GM18951 (cell line): Measurements from ENCODE around the gene ROR2.
"Not testable (repeated sequence)": the region's sequence is repeated elsewhere in the genome, so short reads cannot be mapped to it uniquely, and the experiment has no call there.

Source experiments
- POLR2A ChIP-seq: IDR thresholded peaks from 4 replicates; pipeline ENCODE4 v1.6.1; 2011; ENCODE audit warnings: mild to moderate bottlenecking; ENCODE audit not compliant: insufficient read length, insufficient read depth; ENCODE audit errors: extremely low read depth
- in situ Hi-C: fragments of 300-500 bp; cut with MboI; formaldehyde crosslinking; loops from one replicate; pipeline ENCODE4 v1.12.0; 2022; ENCODE audit warnings: low sequenced_read_pairs, mixed read lengths, inconsistent platforms; ENCODE audit not compliant: unreplicated experiment

Gene ROR2

GRCh38 chr9:91810286-91810905 is 139.6 kb downstream of the ROR2 start:
- in situ Hi-C loops, result no loop called here
- TF ChIP-seq POLR2A, result no peak

- no peak for TF ChIP-seq POLR2A
- in situ Hi-C loops, result no loop called here
Measured at GRCh38 chr9:91809581-91810285, 140.3 kb downstream of the ROR2 start.

DNA sequence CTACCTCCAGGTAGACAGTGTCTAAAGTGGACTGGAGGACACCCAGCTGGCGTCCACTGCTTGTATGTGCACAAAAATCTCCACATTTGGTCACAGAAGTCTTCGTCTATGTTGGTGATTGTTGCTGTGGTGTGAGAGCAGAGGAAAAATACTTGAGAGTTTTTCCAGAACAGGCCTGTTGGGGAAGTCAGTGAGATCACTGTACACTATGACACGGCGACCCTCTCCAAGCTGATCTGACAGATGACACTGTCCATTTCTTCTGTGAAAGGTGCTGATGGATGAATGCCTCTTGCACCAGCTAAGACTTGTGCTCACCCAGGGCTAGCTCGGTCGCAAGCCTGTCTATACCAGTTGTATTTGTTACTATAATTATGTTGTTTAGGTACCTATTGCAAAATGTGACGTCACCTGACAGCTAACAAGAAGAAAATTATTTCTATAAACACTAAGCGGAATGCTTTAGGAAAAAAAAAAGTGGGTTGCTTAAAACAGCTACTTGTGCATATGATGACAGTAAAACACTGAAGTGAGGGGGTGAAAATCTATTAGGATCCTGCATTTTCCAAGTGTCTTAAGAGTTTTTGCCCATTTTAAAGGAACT is 142.3 kb downstream of the ROR2 start:
- in situ Hi-C loops, result no loop called here
- TF ChIP-seq POLR2A, result no peak

DNA sequence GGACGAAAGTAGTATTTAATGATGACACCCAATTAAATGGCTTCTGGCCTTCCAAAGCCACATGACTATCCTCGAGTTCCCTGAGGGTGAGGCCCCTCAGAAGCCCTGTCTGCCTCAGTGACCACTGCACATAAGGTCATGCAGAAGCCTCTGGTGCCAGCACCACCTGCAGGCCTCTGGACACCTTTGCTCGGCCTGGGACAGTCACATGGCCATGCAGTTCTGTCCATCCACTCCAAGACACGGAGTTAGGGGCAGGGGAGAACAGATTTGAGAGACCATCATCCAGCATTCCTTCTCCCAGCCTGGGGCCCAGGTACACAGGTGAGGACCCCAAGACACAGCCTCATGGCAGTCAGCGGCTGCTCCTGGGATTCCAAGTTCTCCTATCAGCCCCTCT is 145.0 kb downstream of the ROR2 start:
- in situ Hi-C loops, result no loop called here
- no peak for TF ChIP-seq POLR2A

GRCh38 chr9:91803970-91804752 is 145.9 kb downstream of the ROR2 start:
- in situ Hi-C loops, result no loop called here
- TF ChIP-seq POLR2A, result no peak

DNA sequence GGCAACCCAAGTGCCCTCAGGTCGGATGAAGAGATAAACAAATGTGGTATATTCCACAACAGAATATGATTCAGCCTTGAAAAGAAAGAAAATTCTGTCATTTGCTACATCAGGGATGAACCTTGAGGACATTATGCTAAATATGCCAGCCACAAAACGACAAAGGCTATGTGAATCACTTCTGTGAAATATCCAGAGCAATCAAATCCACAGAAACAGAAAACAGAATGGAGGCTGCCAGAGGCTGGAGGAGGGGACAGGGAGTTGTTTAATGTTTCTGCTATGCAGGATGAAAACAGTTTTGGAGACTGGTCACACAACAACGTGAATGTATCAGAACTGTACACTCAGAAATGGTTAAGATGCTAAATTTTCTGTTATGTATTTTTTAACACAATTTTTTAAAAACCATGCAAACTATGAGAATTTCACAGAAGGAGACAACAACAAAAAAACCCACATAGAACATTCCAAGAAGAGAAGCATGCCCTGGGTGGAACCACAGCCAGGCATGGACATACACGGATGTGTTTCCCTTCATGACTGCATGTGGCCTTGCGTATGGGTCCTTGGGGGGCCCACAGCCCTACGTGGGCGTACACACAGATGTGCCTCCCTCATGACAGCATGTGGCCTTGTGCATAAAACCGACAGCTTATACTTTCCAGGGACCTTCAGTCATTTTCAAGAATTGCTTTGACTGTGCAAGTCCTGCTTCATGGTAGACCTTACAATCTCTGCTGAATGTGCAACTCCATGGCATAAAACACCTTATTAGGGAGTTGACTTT is 146.7 kb downstream of the ROR2 start:
- in situ Hi-C loops, result no loop called here
- no peak for TF ChIP-seq POLR2A

- in situ Hi-C loops, result no loop called here
- TF ChIP-seq POLR2A, result no peak
Measured at GRCh38 chr9:91802391-91802790, 147.6 kb downstream of the ROR2 start.

- no peak for TF ChIP-seq POLR2A
- in situ Hi-C loops, result no loop called here
Measured at GRCh38 chr9:91800473-91801030, 149.5 kb downstream of the ROR2 start.

- no peak for TF ChIP-seq POLR2A
- in situ Hi-C loops, result no loop called here
Measured at GRCh38 chr9:91799113-91799744, 150.8 kb downstream of the ROR2 start.

DNA sequence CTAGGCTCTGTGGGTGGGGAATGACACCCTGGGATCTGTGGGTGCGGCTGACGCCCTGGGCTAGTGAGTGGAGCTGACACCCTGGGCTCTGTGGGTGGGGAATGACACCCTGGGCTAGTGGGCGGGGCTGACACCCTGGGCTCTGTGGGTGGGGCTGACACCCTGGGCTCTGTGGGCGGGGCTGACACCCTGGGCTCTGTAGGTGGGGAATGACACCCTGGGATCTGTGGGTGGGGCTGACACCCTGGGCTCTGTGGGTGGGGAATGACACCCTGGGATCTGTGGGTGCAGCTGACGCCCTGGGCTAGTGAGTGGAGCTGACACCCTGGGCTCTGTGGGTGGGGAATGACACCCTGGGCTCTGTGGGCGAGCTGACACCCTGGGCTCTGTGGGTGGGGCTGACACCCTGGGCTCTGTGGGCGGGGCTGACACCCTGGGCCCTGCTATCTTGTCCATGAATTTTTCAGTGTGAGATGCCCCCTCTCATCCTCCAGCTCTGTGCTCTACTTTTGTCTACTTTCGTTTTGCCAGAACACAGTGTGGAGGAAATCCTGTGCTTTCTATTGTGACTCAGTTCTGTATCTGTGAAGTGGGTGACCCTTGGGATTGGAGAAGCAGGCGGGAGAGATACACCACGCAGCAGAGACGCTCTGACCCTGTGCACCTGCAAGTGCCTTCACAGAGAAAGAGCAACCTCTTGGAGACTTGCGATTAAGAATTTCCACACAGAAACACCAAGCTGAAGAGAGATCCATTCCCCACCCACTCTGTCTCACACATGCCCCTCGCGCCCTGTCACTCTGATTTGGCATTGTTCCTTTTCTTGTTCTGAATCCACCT is 151.5 kb downstream of the ROR2 start:
- in situ Hi-C loops, result not testable (repeated sequence)

GRCh38 chr9:91797517-91797916 is 152.5 kb downstream of the ROR2 start:
- in situ Hi-C loops, result not testable (repeated sequence)

DNA sequence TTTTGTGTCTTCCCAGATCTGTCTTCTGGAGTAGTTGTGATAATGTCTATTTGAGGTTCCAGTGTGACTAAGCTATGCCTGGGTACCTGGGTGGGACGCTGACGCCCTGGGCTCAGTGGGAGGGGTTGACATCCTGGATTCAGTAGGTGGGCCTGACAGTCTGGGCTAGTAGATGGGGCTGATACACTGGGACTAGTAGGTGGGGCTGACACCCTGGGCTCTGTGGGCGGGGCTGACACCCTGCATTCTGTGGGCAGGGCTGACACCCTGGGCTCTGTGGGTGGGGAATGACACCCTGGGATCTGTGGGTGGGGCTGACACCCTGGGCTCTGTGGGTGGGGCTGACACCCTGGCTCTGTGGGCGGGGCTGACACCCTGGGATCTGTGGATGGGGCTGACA is 153.5 kb downstream of the ROR2 start:
- in situ Hi-C loops, result not testable (repeated sequence)
